Mesothelial cell of epicardium (in vitro differentiated cells): ENCODE data around the gene MS4A2. TPM values are rescaled to one million over a fixed set of nuclear protein-coding genes. Genes with fewer than 3 reads are reported as not detected.
"Not testable (repeated sequence)": the region's sequence is repeated elsewhere in the genome, so short reads cannot be mapped to it uniquely, and the experiment has no call there.

Experiments used
- DNase-seq, 2 experiments: peaks; one replicate each; pipeline ENCODE4 v3.0.0; 2021; ENCODE audit warnings: low spot score in 2 of 2; ENCODE audit not compliant: unreplicated experiment in 2 of 2
- H3K27ac Mint-ChIP-seq: 2 replicates; pipeline ENCODE4 v1.8.0; 2021; ENCODE audit warnings: mixed read lengths
- H3K27me3 Mint-ChIP-seq: 2 replicates; pipeline ENCODE4 v1.8.0; 2021; ENCODE audit warnings: low read depth, mixed read lengths
- H3K36me3 Mint-ChIP-seq: 2 replicates; pipeline ENCODE4 v1.8.0; 2021; ENCODE audit warnings: mixed read lengths
- H3K4me1 Mint-ChIP-seq: 2 replicates; pipeline ENCODE4 v1.8.0; 2021; ENCODE audit warnings: mixed read lengths
- H3K4me3 Mint-ChIP-seq: 2 replicates; pipeline ENCODE4 v1.8.0; 2021; ENCODE audit warnings: mild to moderate bottlenecking, moderate library complexity, mixed read lengths
- H3K9me3 Mint-ChIP-seq: 2 replicates; pipeline ENCODE4 v1.8.0; 2021; ENCODE audit warnings: mixed read lengths
- total RNA-seq: library from RNA; stranded (reverse); gene quantifications from 3 replicates; pipeline ENCODE4 v1.2.1, GENCODE V29; 2021
- TF ChIP-seq, protein P1 (sequence below): fragments of 200-600 bp; sonication (generic); IDR thresholded peaks from one replicate; pipeline ENCODE4 v1.5.0; 2021; ENCODE audit warnings: antibody characterized with exemption; ENCODE audit not compliant: unreplicated experiment

The MS4A2 gene
- total RNA-seq, 1 donor from 2014 or later, result not detected

DNA sequence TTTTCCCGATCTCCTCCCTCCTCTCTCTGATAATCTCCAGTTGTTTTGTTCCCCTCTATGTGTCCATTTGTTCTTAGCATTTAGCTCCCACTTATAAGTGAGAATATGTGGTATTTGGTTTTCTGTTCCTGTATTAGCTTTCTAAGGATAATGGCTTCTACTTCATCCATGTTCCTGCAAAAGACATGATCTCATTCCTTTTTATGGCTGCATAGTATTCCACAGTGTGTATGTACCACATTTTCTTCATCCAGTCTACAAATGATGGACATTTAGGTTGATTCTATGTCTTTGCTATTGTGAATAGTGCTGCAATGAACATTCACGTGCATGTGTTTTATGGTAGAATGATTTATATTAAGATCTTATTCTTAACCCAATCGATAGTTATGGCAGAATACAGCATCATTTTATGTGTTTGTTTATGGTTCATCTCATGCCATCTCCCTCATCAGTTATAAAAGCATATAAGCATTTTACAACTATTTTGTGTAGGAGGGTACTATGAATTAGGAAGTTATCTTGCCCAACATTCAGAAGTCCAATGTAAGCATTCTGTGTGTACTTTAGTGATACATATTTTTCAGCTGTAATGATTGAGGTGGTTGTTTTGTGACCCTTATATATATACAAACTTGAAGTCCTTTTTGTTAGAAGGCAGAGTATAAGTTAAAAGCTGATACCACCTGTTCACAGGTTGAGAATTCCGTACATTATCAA, 28.8 kb upstream of the MS4A2 start:
- Mint-ChIP-seq H3K4me1 (no peaks in the 10 kb centered on the region), H3K27me3 (peaks cover 20% of the 10 kb centered on the region), H3K27ac (no peak overlapping the region), H3K9me3 (peaks cover 3% of the 10 kb centered on the region), H3K36me3 (no peaks in the 10 kb centered on the region), H3K4me3 (no peak overlapping the region)
- TF ChIP-seq, protein P1, sequence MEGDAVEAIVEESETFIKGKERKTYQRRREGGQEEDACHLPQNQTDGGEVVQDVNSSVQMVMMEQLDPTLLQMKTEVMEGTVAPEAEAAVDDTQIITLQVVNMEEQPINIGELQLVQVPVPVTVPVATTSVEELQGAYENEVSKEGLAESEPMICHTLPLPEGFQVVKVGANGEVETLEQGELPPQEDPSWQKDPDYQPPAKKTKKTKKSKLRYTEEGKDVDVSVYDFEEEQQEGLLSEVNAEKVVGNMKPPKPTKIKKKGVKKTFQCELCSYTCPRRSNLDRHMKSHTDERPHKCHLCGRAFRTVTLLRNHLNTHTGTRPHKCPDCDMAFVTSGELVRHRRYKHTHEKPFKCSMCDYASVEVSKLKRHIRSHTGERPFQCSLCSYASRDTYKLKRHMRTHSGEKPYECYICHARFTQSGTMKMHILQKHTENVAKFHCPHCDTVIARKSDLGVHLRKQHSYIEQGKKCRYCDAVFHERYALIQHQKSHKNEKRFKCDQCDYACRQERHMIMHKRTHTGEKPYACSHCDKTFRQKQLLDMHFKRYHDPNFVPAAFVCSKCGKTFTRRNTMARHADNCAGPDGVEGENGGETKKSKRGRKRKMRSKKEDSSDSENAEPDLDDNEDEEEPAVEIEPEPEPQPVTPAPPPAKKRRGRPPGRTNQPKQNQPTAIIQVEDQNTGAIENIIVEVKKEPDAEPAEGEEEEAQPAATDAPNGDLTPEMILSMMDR, result no peak
- no peak for DNase-seq

DNA sequence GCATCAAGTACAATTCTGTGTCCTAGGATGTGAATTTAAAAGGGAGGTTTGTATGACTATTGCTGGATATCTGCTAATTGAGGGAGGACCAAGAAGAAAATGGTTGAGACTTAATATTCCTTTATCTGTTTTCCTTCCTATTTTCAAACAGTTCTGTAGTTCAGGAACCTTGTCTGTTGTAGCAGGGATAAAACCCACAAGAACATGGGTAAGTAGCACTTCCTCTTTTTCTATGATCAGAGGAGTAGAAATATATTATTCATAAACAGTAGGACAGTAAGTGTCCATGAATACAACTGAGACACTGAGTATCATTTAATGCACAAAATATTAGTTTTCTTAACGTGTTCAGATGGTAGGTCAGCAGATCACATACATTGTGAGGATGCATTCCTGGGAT, 24.4 kb upstream of the MS4A2 start:
- TF ChIP-seq, protein P1, result no peak
- Mint-ChIP-seq H3K4me1 (no peaks in the 10 kb centered on the region), H3K27ac (no peak overlapping the region), H3K36me3 (no peaks in the 10 kb centered on the region), H3K27me3 (peaks cover 7% of the 10 kb centered on the region), H3K4me3 (no peak overlapping the region), H3K9me3 (peaks cover 3% of the 10 kb centered on the region)
- DNase-seq, result no peak

DNA sequence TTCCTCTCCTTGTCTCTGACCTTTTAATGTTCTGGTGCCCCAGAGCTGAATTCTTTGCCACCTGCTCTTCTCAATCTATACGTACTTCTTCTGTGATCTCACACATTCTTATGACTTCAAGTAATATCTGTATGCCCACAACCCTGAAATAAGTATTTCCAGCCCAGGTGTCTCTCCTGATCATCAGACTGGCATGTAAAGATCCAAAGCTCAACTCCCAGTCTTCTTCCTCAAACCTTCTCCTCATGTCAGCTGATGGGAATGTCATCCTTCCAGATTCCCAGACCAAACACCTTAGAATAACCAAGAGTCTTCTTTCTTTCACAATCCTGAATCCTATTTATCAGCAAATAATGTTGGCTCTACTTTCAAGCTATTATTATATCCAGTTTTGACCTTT, 22.7 kb upstream of the MS4A2 start:
- Mint-ChIP-seq H3K4me1 (no peaks in the 10 kb centered on the region), H3K36me3 (no peaks in the 10 kb centered on the region), H3K27ac (no peak overlapping the region), H3K27me3 (peaks cover 7% of the 10 kb centered on the region), H3K9me3 (no peaks in the 10 kb centered on the region), H3K4me3 (no peak overlapping the region)
- TF ChIP-seq, protein P1, result no peak
- DNase-seq, result no peak

DNA sequence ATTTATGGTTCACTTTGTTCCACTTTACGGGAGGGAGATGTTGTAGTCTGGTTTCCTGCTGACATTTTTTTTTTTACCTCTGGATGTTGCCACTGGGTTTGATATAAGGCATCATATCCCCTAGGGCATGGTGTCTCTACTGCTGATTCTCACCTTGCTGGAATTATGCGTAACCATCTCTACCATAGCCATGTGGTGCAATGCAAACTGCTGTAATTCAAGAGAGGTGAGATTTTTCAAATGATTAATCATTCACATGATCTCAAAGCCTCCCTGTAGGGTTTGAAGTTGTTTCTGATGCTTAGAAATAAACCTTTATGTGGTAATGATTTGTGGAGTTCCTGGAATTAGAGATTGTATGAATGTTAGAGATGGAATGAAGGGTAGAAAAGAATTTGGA, 19.0 kb upstream of the MS4A2 start:
- no peak for DNase-seq
- Mint-ChIP-seq H3K27ac (no peak overlapping the region), H3K9me3 (no peaks in the 10 kb centered on the region), H3K36me3 (no peaks in the 10 kb centered on the region), H3K4me3 (no peak overlapping the region), H3K4me1 (no peaks in the 10 kb centered on the region), H3K27me3 (no peaks in the 10 kb centered on the region)
- TF ChIP-seq, protein P1, result no peak

DNA sequence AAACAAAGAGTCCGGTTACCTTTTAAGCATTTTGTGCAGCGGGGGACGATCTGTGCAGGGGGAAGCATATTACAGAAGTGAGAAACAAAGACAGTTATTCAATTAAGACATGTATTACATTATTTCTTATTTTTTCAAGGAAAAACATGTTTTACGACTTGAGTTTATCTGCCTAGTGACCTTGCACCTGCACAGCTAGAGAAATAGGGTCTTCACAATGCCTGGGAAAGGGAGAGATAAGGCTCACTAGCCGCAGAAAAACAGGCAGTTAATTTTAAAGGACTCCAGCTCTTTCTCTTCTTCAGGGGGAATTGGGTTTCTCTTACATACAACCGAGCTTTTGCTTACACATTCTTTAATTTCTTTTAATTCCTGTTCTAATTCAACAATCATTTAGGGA, 16.8 kb upstream of the MS4A2 start:
- not testable (repeated sequence) for H3K27me3 Mint-ChIP-seq, DNase-seq, H3K27ac Mint-ChIP-seq, H3K9me3 Mint-ChIP-seq, H3K4me1 Mint-ChIP-seq, H3K4me3 Mint-ChIP-seq, H3K36me3 Mint-ChIP-seq

DNA sequence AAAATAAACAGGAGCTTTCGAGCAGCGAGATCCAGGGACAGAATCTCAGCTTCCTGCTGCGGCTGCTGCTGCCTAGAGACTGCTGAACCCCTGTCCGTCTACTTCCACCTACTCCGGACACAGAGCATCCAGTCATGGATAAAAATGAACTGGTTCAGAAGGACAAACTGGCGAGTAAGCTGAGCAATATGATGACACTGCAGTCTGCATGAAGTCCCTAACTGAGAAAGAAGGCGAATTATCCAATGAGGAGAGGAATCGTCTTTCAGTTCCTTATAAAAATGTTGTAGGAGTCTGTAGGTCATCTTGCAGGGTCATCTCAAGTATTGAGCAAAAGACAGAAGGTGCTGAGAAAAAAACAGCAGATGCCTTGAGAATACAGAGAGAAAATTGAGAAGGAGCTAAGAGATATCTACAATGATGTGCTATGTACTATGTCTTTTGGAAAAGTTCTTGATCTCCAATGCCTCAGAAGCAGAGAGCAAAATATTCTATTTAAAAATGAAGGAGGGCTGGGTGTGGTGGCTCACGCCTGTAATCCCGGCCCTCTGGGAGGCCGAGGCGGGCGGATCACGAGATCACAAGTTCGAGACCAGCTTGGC, 11.1 kb upstream of the MS4A2 start:
- Mint-ChIP-seq H3K4me1 (no peaks in the 10 kb centered on the region), H3K4me3 (no peak overlapping the region), H3K36me3 (no peaks in the 10 kb centered on the region), H3K9me3 (no peaks in the 10 kb centered on the region), H3K27ac (no peak overlapping the region), H3K27me3 (no peaks in the 10 kb centered on the region)
- TF ChIP-seq, protein P1, result no peak
- DNase-seq, result no peak
